ENCODE results near the gene MPC2. TPM values are rescaled to one million over a fixed set of nuclear protein-coding genes. Genes with fewer than 3 reads are reported as not detected.

The MPC2 gene
- 34.5 and 38.8 TPM in 2 replicates for total RNA-seq

GRCh38 chr1:167936930-167937708 is at the start of gene MPC2:
MPC2 (minus strand) TSS chr1:167937072; CDS start chr1:167935841, 1,231 bp downstream.

DNA sequence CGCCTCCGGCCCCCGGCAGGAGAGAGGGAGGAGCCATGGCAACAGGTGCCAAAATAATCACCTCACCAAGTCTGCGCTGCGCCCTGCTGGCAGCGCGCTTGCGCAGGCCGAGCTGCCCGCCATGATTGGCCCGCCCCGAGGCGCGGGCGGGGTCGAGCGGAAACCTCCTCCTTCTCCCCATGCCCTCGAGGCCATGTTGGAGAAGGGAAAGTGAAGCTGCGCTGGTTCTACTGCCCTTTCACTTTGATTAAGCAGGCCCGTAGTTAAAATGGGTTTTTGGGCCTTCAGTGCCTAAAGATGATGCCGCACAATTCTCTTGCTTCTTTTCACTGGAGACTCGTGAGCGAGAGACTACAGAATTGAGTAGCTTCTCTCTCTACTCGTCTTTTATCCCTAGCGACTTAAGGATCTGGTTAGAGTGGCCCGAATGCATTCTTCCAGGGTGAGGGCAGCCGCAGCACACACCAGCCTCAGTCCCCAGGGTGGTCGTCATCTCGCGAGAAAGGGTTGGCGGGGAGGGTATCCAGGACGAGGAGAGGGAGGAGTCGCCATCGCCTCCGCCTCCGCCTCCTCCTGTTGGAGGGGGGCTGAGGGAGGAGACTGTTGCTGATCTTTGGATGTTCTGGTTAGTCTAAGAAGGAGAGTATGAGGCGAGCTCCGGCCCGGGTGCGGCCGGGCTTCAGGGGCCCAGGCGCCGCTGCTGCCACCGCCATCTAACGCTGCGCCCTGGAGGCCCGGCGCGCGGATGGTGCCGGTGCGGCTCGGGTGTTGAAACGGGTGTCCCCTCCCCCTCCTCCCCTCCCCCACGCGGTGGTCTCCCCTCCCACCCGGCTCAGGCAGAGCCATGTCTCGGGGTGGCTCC is 573 bp downstream of the MPC2 start, which contains the start of gene DCAF6:
Gene DCAF6, plus strand, starts transcription at position 616 of the 862 bp plus-strand sequence. Its CDS starts 229 bp downstream, at position 845.

DNA sequence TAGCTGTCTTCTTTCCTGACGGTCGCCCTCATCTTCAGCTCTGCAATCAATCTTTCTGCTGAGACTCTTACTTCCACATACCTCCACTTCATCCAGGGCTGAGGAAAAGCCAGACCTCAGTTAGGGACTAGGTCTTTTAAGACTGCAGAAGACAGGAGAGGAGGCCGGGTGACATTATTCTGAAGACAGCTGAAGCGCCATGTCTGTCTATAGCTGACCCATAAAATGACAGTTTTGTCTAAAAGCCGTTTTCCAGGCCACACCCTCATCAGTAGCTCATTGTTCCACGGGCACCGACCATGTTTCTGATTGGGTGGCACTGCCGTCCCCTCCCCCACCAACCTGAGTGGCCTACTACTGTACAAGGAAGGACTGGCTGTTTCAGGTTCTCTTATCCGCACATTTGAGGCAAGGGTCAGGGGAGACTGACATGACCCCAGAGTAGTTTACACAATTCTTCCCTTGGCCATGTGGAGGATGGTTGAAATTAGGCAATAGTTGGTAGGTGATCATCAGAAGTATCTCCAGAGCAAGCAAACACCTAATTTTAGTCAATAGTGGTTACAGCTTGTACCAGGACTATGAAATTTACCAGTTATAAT is 22.9 kb downstream of the MPC2 start, which contains the start of gene ADCY10:
Gene ADCY10, minus strand, starts transcription at position 240 of the 602 bp plus-strand sequence. CDS start 8,994 bp downstream, outside the sequence.

Other genes starting within 250 kb of the MPC2 start
- 104 and 106 TPM in 2 replicates for gene MPZL1, start 215.1 kb downstream of the MPC2 start, total RNA-seq
- 0.06 TPM in 1 of 2 replicates, not detected in the other for gene ADCY10, start 22.9 kb downstream of the MPC2 start, total RNA-seq
- gene DCAF6, start 389 bp downstream of the MPC2 start, total RNA-seq: 49.2 and 55.1 TPM in 2 replicates
- 3.0 and 5.7 TPM in 2 replicates for gene GPR161, start 199.9 kb upstream of the MPC2 start, total RNA-seq
- gene TIPRL, start 241.9 kb upstream of the MPC2 start, total RNA-seq: 19.4 and 39.1 TPM in 2 replicates

Measured in cardiac ventricle fibroblast (primary cell).